NCI-H146 treated with DMSO at 0.1 percent for 48 hours (cell line): Measurements from ENCODE around the gene NUBPL.

Source experiments
- DNase-seq: peaks from one replicate; lab custom pipeline; 2025; ENCODE audit not compliant: unreplicated experiment; lab: John Stamatoyannopoulos, UW

NUBPL gene

GRCh38 chr14:31561155-31561846, at the start of gene NUBPL:
NUBPL (plus strand) TSS chr14:31561404; CDS start chr14:31561440, 36 bp downstream.
- peak; percentile 65 for DNase-seq

- DNase-seq = no peak
These were observed 34.1 kb upstream of the NUBPL start for GRCh38 chr14:31527087-31527486.

GRCh38 chr14:31527546-31527945, 33.7 kb upstream of the NUBPL start:
- no peak for DNase-seq

- no peak for DNase-seq
These were observed 32.2 kb upstream of the NUBPL start for GRCh38 chr14:31529053-31529452.

GRCh38 chr14:31530136-31530535, 31.1 kb upstream of the NUBPL start:
- no peak for DNase-seq

- no peak for DNase-seq
These were observed 24.8 kb upstream of the NUBPL start for GRCh38 chr14:31536201-31536960.

- no peak for DNase-seq
These were observed 19.5 kb upstream of the NUBPL start for GRCh38 chr14:31541702-31542101.

- DNase-seq = no peak
These were observed 17.0 kb upstream of the NUBPL start for GRCh38 chr14:31543969-31544799.

GRCh38 chr14:31544816-31545215, 16.4 kb upstream of the NUBPL start:
- no peak for DNase-seq

- no peak for DNase-seq
These were observed 15.9 kb upstream of the NUBPL start for GRCh38 chr14:31545328-31545727.

- DNase-seq = no peak
These were observed 11.4 kb upstream of the NUBPL start for GRCh38 chr14:31549817-31550216.

GRCh38 chr14:31550589-31550988, 10.6 kb upstream of the NUBPL start:
- no peak for DNase-seq

GRCh38 chr14:31556191-31556590, 5.0 kb upstream of the NUBPL start:
- no peak for DNase-seq

- no peak for DNase-seq
These were observed 1.3 kb upstream of the NUBPL start for GRCh38 chr14:31559939-31560338.

- no peak for DNase-seq
These were observed 447 bp upstream of the NUBPL start for GRCh38 chr14:31560759-31561154.

GRCh38 chr14:31564194-31564593, 3.0 kb downstream of the NUBPL start:
- no peak for DNase-seq

- DNase-seq = no peak
These were observed 5.3 kb downstream of the NUBPL start for GRCh38 chr14:31566456-31566855.

- DNase-seq = no peak
These were observed 6.5 kb downstream of the NUBPL start for GRCh38 chr14:31567655-31568054.

GRCh38 chr14:31568161-31568560, 7.0 kb downstream of the NUBPL start:
- DNase-seq = no peak

- no peak for DNase-seq
These were observed 7.5 kb downstream of the NUBPL start for GRCh38 chr14:31568671-31569070.

GRCh38 chr14:31572955-31573354, 11.8 kb downstream of the NUBPL start:
- DNase-seq = no peak

- no peak for DNase-seq
These were observed 15.7 kb downstream of the NUBPL start for GRCh38 chr14:31576949-31577348.
